VCaP (cell line): ENCODE data around the gene PEX13.

Source experiments
- H3K27ac ChIP-seq: fragments of 450-650 bp; 2 replicates; pipeline ENCODE4 v1.5.1; 2017
- TF ChIP-seq, protein P1 (sequence below): fragments of 450-650 bp; conservative IDR thresholded peaks from 2 replicates; pipeline ENCODE4 v1.5.1; 2017; ENCODE audit warnings: mild to moderate bottlenecking, moderate library complexity

Gene PEX13

DNA sequence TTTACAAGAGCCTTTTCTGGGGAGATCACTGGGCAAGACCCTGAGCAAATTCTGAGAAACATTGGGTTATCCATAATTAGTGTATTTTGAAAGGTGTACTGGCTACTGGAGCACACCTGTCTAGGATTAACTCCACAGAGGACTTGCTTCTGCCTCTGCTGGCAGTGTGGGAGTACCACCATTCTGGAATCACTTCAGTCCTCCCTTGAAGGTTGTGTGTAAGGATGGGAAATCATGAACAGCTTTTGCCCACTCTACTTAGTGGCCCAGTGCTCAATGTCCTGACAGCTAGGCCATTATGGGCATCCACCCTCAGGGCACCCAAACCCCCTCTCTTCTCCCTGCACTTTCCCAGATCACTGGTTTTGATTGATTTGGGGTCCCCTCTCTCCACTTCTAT, 40.0 kb downstream of the PEX13 start:
- TF ChIP-seq, protein P1, sequence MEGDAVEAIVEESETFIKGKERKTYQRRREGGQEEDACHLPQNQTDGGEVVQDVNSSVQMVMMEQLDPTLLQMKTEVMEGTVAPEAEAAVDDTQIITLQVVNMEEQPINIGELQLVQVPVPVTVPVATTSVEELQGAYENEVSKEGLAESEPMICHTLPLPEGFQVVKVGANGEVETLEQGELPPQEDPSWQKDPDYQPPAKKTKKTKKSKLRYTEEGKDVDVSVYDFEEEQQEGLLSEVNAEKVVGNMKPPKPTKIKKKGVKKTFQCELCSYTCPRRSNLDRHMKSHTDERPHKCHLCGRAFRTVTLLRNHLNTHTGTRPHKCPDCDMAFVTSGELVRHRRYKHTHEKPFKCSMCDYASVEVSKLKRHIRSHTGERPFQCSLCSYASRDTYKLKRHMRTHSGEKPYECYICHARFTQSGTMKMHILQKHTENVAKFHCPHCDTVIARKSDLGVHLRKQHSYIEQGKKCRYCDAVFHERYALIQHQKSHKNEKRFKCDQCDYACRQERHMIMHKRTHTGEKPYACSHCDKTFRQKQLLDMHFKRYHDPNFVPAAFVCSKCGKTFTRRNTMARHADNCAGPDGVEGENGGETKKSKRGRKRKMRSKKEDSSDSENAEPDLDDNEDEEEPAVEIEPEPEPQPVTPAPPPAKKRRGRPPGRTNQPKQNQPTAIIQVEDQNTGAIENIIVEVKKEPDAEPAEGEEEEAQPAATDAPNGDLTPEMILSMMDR: no peak
- H3K27ac ChIP-seq: no peak overlapping the region

DNA sequence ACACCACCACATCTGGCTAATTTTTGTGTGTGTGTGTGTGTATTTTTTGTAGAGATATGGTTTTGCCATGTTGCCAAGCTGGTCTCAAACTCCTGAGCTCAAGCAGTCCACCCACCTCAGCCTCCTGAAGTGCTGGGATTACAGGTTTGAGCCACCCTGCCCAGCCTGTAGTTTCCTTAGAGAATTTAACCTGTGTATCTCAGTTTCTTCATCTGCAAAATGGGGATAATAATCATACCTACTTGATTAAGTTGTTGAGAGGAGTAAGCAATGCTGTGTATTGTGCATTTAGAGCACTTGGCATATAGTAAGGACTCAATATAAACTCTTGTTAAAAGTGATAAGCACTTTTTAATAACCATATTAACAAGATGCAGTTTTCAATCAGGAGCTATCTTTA, 41.9 kb downstream of the PEX13 start:
- TF ChIP-seq, protein P1: no peak
- H3K27ac ChIP-seq: no peak overlapping the region

DNA sequence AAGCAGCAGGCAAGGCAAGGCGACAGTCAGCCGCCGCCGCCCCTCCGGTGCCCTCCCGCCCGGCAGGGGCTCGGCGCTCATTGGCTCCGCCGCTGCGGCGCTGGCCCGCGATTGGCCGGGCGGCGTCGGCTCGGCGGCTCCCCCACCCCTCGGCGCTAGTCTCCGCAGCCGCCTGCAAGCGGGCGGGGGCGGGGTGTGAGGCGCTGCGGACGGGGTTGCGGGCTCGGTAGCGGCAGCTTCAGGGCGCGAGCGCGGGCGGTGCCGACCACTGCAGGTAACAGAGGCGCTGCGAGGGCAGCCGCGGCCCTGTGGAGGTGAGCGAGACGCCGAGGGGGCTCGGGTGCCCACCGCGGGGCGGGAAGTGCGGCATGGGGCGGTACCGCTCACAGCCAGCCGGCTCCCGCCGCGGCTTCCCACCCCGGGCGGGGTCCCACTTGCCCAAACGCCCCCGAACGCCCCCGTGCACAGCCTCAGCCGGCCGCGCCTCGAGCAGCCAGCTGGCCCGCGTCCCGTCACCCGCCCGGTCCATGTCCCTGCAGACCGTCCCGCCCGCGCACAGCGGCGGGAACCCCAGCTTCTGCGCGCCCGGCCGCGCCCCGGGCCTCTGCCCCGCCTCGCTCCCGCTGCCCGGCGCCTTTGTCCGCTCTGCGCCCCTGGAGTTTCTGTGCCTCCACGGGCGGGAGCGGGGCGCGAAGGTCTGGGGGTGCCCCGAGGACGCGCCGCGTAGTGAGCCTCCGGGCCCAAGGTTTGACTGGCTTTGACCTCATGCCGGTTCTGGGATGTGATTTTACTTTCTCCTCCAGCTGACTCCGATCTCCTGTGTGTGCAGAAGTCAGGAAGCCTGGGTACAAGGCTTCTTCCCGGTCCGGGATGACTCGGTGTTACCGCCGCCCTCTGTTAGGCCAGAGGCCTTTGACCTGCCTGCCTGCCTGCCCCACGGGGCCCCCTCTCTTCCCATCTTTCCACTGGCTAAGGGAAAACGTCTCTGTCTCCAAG, 48.5 kb downstream of the PEX13 start, which contains the start of gene SANBR:
TSS of gene SANBR (plus strand) at position 158 of the 996 bp plus-strand sequence. CDS start 4,480 bp downstream, outside the sequence.
- H3K27ac ChIP-seq: peak within 1 kb of the TSS; percentile 66
- TF ChIP-seq, protein P1: no peak

DNA sequence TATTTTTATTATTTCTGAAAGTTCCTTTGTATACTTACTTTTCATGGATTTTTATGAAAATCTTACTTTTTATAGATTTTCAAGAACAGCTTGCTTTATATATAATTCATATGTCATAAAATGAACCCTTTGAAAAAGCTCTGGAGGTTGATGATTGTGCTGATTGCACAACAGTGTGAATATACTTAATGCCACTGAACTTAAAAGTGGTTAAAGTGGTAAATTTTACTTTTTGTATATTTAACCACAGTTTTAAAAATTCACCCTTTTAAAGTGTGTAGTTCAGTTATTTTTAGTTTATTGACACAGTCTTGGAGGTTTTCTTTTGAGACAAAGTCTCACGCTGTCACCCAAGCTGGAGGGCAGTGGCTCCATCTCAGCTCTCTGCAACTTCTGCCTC, 56.6 kb downstream of the PEX13 start:
- TF ChIP-seq, protein P1: no peak

DNA sequence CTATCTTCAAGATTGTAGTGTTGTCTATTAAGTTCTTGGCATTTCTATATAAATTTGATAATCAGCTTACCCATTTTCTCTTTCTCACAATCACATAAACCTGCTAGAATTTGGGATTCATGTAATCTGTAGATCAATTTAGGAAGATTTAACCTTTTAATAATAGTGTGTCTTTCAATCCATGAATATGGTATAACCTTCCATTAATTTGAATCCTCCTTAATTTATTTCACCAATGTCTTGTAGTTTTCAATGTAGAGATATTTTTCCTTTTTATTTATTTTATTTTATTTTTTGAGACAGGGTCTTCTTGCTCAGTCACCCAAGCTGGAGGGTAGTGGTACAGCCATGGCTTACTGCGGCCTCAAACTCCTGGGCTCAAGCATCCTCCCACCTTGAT, 68.4 kb downstream of the PEX13 start:
- TF ChIP-seq, protein P1: no peak

More for the DNA sequence above, 56.6 kb downstream of the PEX13 start:
- H3K27ac ChIP-seq: no peak overlapping the region

DNA sequence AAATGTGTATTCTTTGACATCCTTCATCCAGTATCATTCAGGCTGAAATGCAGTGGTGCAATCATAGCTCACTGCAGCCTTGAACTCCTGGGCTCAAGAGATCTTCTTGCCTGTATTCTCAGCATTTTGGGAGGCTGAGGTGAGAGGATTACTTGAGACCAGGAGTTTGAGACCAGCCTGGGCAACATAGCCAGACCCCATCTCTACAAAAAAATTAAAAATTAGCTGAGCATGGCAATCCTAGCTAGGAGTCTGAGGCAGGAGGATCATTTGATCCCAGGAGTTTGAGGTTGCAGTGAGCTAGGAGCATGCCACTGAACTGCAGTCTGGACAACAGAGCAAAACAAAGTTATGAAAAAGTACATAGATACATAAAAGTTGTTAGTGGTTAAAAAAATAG, 72.3 kb downstream of the PEX13 start:
- H3K27ac ChIP-seq: no peak overlapping the region
- TF ChIP-seq, protein P1: no peak

More for the DNA sequence above, 68.4 kb downstream of the PEX13 start:
- no peak overlapping the region for H3K27ac ChIP-seq

DNA sequence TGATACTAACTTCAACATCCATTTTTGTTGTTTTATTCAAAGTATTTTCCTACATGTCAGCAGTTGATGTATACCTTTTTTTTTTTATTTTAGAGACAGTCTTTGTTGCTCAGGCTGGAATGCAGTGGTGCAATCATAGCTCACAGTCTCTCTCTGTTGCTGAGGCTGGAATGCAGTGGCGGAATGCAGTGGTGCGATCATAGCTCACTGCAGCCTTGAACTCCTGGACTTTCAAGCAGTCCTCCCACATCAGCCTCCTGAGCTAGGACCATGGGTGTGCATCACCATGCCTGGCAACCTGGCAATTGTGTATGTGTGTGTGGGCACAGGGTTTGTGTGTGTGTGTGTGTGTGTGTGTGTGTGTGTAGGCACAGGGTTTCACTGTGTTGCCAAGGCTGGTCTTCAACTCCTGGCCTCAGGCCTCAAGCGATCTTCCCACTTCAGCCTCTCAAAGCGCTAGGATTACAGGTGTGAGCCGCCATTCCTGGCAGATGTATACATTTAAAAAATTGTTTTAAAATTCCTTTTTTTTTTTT, 72.9 kb downstream of the PEX13 start:
- H3K27ac ChIP-seq: no peak overlapping the region
- TF ChIP-seq, protein P1: no peak
